Measurements from ENCODE around the gene CLCA1.
A peak's percentile ranks its signal among the peaks of the same experiment; 100 is the strongest.

The CLCA1 gene

DNA sequence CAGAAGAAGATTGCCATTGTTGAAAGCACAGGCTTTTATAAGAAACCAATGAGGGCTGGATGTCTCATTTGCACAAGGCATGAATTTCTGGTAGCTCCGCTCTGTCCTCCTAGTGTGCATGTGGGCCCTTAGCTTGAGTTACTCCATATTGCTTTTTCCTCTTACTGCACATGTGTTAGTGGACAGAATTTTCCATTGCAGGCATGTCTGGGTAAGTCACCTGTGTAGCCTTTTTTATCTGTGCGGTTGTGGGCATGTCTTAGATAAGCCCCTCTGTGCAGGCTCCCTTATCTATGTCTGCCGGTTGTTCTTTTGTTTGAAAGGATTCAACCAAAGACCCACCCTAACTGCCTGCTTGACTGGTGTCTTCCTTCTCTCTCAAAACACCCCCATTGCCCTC is 7.2 kb upstream of the CLCA1 start:
- no peak for DNase-seq (ENCODE audit: low spot score)

DNA sequence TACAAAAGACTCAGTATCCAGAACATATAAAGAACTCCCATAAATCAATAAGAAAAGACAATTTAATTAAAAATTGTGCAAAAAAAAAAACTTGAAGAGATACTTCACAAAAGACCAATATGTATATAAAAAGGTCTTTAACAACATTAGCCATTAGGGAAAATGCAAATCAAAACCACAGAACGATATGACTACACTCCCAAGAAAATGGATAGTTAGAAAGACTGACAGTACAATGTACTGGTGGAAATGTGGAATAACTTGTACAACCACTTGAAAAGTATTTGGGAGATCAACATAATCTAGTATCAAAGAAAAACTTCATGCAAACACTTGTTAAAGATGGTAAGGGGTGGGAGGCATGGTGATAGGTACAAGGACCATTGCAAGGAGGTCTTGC is 3.9 kb upstream of the CLCA1 start:
- DNase-seq (ENCODE audit: low spot score) = no peak

GRCh38 chr1:86466109-86466844 is 2.5 kb upstream of the CLCA1 start:
- no peak for DNase-seq (ENCODE audit: low spot score)

- DNase-seq (ENCODE audit: low spot score) = no peak
Observed at GRCh38 chr1:86466986-86467385, 1.7 kb upstream of the CLCA1 start.

- no peak for DNase-seq (ENCODE audit: low spot score)
Observed at GRCh38 chr1:86470859-86471258, 2.1 kb downstream of the CLCA1 start.

- no peak for DNase-seq (ENCODE audit: low spot score)
Observed at GRCh38 chr1:86471291-86471690, 2.6 kb downstream of the CLCA1 start.

DNA sequence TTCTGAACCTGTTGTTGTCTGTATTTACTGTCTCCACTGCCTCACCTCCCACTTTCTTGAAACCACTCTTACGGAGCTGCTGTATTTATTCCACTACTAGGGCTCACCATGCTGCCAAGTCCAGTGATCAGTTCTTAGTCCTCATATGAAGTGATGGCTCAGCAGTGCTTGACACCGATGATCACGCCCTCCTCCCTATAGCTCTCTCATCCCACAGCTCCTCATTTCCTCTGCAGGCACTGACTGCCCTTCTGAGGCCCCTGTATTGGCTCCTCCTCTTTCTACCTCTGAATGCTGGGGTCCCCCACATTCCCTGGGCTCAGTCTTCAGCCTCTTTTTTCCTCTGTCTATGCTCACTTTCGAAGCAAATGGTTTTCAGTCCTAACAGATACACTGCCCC is 3.4 kb downstream of the CLCA1 start:
- no peak for DNase-seq (ENCODE audit: low spot score)

DNA sequence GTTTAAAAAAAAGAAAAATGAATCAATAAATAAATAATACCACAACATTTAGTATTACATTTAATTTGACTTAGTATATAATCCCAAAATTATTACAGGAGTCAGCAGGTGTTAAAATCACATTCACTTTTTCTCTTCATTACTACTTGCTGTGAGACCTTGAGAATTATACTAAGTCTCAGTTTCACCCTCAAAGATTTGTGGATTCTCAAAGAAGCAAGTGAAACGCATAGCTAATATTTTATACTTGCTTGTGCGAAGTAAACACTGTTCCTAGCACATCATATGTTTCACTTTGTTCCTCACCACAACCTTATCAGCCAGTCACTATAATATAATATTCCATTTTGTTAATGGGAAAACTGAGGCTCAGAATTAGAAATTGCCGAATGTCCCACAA is 4.0 kb downstream of the CLCA1 start:
- DNase-seq (ENCODE audit: low spot score) = no peak

DNA sequence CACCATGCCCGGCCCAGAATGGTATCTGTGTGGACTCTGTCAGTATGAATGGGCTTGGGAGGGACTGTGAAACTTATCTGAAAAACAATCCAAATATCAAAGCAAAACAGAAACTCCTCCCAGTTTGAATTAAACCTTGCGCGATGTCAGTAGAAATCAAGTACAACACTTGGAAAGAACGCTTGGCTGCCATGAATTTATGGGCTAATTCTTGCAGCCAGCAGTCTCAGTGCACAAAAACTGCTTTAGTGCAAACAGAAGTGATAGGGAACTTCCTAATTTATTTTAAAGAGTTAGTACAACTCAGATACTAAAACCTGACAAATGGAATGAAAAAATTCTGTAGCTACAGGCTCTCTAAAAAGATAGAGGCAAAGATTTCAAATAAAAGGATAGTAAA is 8.5 kb downstream of the CLCA1 start:
- DNase-seq (ENCODE audit: low spot score) = no peak

DNA sequence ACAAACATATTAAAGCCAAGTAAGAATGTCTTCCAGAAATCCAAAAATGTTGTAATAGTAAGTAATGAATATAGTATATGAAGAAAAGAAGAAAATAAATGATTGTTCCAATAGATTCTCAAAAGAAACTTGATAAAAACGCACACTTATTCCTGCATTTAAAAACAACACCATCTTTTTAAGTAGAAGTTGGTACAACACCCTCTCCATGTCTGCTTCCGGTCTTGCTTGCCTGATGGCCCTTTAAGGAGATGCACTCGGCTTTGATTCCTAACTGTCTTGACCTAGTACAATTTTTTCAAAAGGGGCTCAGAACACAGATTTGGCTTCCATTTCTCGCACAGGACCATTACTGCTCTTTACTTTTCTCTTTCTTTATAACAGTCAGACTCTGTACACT is 9.0 kb downstream of the CLCA1 start:
- no peak for DNase-seq (ENCODE audit: low spot score)

GRCh38 chr1:86478416-86479156 is 9.9 kb downstream of the CLCA1 start:
- DNase-seq (ENCODE audit: low spot score) = no peak

- no peak for DNase-seq (ENCODE audit: low spot score)
Observed at GRCh38 chr1:86481966-86482365, 13.2 kb downstream of the CLCA1 start.

- DNase-seq (ENCODE audit: low spot score) = no peak
Observed at GRCh38 chr1:86487131-86487810, 18.5 kb downstream of the CLCA1 start.

DNA sequence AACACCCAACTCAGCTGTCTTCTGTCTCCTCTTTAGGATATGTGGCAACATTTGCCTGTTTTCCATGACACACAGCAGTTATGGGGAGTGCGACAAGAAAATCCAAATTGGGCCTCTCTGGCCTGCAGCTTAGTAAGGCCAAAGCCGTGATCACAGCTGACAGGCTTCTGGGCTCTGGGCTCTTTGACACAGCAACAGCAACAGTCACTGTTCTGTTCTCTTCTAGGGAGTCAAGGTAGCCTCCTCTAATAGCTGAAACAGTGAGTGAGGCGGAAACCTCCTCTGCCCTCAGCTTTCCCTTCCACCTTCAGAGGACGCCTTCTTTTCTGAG is 19.0 kb downstream of the CLCA1 start:
- no peak for DNase-seq (ENCODE audit: low spot score)

DNA sequence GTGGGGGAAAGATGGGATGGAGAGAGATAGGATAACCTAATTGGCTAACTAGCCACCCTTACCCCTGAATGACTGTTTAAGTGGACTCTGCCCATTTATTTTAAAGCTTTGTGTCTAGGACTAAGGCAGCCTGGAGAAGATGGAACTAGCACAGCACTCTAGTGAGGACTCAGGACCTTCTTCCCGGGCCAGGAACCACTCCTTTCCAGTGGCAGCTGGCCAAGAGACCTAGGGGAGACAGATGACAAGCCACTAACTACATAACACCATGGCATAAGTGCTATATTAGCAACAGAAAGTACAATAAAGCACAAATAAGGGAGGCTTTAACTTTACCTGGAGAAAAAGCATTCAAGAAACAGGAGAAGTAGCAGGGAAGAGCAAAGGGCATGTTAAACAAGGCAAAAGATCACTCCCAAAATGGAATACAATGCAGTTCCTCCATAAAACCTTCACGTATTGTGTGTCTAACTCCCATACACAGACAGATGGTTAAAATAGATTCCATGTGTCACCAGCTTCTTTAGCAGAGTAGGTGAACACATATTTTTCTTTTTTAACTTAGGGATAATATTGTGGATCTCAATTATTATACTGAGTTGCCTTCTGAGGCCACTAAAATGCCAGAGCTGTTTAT is 20.6 kb downstream of the CLCA1 start:
- DNase-seq (ENCODE audit: low spot score) = no peak

DNA sequence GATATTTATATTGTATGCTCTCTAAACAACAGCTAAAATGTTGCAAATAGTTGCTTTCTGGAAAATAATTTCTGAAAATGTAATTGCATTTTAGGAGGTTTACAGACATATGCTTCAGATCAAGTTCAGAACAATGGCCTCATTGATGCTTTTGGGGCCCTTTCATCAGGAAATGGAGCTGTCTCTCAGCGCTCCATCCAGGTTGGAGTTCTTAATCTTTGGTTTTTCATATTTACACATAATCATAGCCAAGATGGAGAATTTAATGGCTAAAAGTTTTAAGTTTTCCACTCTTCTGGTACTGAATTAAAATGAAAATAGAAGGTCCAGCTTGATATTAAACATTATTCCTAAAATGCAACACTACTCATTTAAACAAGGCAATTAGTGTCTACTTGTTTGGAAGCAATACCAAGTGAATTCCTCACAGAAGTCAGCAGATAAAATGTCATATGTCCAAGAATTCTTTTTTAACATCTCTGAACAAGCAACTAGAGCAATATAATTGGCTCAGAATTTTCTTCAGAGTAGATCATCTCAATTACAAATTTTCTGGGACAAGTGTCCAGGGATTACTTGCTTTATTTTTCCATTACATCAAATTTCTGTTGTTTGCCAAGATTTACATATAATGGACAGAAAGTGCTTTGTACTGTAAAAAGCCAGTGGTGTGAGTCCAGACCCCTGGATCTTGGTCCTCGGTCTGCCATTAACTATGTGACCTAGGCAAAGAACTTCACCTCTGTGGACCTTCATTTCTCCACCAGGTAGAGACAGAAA is 22.6 kb downstream of the CLCA1 start:
- DNase-seq (ENCODE audit: low spot score) = no peak

GRCh38 chr1:86498281-86498680 is 29.6 kb downstream of the CLCA1 start:
- DNase-seq (ENCODE audit: low spot score) = no peak

GRCh38 chr1:86499987-86500593 is 31.4 kb downstream of the CLCA1 start:
- DNase-seq (ENCODE audit: low spot score) = peak; percentile 90

- no peak for DNase-seq (ENCODE audit: low spot score)
Observed at GRCh38 chr1:86500714-86501113, 32.0 kb downstream of the CLCA1 start.

DNA sequence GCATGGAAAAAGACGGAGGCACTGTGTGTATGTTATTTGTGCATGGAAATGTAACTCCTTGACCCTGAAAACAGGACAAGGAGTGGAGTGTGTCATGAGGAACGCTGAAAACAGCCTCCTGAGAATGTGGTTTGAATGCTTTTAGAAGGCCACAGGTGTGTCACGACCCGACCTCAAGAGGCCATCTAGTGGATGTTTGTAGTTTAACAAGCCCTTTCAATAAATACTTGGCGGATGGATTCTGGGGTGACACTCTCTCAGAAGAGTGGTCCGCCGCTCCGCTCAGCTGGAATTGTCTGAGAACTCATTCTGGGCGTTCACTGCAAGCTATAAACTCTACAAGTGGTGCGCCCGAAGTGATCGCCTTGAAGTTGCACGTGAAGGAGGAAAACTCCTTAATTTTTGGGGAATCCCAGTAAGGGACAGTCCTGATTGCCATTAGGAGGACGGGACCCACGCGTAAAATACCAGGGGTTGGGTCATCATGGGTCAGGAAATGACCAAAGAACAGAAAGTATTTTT is 33.5 kb downstream of the CLCA1 start:
- peak; percentile 8 for DNase-seq (ENCODE audit: low spot score)

DNA sequence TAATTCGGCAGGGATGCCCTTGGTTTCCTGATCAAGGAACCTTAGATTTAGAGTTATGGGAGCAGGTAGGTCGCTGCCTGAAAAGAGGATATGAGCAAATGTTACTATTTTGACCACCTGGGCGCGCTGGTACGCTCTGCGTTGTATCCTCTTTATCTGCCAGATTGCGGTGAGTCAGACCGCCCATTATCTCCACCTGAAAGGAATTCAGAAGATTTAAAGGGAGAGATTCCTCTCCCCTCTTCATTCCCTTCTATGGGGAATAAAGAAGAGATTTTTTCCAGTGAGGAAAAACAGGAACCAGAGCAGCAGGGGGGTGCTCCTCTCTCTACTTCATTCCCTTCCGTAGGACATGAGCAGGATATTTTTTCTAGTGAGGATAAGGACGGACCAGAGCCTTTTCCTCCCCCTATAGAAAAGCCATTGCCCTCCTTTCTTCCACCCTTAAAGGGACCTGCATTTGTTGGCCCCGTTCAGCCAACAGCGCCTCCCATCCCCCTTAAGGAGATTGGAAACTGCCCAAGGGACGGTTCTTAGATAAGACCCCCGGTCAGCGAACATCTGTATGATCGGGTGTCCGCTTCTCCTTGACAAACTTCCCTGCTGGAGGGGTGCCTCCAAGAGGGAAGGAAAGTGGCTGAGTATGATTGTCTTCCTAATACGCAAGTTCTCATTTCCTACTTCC is 34.1 kb downstream of the CLCA1 start:
- no peak for DNase-seq (ENCODE audit: low spot score)

Measured in hematopoietic multipotent progenitor cell treated with erythropoietin and hydrocortisone succinate and interleukin-3 and kit ligand, for 15 days (in vitro differentiated cells).